ENCODE results near the gene MLLT10.

The MLLT10 gene

DNA sequence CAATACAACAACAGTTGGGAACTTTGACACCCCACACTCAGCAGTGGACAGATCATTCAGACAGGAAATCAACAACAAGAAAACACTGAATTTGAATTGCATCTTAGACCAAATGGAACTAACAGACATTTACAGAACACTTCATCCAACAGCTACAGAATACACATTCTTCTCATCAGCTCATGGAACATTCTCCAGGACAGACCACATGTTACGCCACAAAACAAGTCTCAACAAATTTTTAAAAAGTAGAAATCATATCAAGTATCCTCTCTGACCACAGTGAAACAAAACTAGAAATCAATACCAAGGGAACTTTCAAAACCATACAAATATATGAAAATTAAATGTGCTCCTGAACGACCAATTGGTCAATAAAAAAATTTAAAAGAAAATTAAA lies 257.2 kb downstream of the MLLT10 start:
- no peak for DNase-seq (ENCODE audit: low read depth)
